D721Med (cell line): ENCODE measurements around the gene KCNMB3.
"Not testable (repeated sequence)": the region's sequence is repeated elsewhere in the genome, so short reads cannot be mapped to it uniquely, and the experiment has no call there.

Source experiments
- DNase-seq: peaks from one replicate; pipeline ENCODE4 v3.0.0; 2011; ENCODE audit warnings: low spot score; ENCODE audit not compliant: insufficient read length
- FAIRE-seq: peaks from 2 replicates; lab custom pipeline; 2011; peaks lifted over from hg19 to GRCh38; lab: Jason Lieb, UNC
- TF ChIP-seq, protein P1 (sequence below): IDR thresholded peaks from 2 replicates; pipeline ENCODE4 v1.5.1; 2012; ENCODE audit warnings: mild to moderate bottlenecking, control low read depth; ENCODE audit not compliant: insufficient read depth; ENCODE audit errors: missing control alignments

KCNMB3 gene

DNA sequence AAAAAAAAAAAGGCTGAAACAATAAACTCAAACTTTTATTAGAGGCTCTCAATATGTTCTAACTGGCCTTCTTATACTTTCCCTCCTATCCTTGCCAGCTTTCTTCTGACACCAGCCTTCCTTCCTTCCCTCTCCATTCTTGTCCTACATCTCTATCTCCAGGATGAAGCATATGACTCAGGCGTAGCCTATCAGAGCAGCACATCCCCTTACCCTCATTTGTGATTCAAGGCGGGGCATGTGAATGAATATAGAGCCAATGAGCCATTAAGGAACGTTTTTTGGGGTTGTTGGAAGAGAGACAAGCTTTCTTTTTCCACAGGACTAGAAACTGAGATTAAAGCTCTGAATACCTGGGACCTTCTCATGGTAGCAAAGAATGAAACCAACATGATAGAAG is 25.1 kb upstream of the KCNMB3 start:
- FAIRE-seq (no peak), DNase-seq (no peak)
- TF ChIP-seq, protein P1, sequence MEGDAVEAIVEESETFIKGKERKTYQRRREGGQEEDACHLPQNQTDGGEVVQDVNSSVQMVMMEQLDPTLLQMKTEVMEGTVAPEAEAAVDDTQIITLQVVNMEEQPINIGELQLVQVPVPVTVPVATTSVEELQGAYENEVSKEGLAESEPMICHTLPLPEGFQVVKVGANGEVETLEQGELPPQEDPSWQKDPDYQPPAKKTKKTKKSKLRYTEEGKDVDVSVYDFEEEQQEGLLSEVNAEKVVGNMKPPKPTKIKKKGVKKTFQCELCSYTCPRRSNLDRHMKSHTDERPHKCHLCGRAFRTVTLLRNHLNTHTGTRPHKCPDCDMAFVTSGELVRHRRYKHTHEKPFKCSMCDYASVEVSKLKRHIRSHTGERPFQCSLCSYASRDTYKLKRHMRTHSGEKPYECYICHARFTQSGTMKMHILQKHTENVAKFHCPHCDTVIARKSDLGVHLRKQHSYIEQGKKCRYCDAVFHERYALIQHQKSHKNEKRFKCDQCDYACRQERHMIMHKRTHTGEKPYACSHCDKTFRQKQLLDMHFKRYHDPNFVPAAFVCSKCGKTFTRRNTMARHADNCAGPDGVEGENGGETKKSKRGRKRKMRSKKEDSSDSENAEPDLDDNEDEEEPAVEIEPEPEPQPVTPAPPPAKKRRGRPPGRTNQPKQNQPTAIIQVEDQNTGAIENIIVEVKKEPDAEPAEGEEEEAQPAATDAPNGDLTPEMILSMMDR, result no peak

GRCh38 chr3:179274434-179274833 is 23.5 kb upstream of the KCNMB3 start:
- DNase-seq, FAIRE-seq: not testable (repeated sequence)

DNA sequence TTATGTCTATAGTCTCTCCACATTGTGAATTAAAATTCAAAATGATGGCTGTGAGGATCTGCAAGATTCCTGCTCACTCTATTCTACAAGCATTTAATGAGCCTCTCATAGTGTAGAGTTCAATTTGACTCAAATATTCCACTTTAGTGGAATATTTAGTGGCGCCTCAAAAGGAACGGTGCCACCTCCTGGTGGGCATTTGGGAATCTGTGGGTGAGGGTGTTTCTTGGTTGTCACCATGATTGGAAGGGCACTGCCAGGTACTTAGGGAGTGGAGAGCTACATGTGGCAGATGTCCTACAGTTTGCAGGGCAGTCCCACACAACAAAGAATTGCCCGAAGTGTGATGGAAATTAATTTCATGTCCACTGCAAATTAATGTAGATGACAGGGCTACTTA is 21.5 kb upstream of the KCNMB3 start:
- FAIRE-seq (no peak), DNase-seq (no peak)
- TF ChIP-seq, protein P1, result peak; percentile 36

- DNase-seq (no peak), FAIRE-seq (no peak)
- TF ChIP-seq, protein P1, result no peak
These were observed 18.3 kb upstream of the KCNMB3 start for GRCh38 chr3:179269152-179269707.

DNA sequence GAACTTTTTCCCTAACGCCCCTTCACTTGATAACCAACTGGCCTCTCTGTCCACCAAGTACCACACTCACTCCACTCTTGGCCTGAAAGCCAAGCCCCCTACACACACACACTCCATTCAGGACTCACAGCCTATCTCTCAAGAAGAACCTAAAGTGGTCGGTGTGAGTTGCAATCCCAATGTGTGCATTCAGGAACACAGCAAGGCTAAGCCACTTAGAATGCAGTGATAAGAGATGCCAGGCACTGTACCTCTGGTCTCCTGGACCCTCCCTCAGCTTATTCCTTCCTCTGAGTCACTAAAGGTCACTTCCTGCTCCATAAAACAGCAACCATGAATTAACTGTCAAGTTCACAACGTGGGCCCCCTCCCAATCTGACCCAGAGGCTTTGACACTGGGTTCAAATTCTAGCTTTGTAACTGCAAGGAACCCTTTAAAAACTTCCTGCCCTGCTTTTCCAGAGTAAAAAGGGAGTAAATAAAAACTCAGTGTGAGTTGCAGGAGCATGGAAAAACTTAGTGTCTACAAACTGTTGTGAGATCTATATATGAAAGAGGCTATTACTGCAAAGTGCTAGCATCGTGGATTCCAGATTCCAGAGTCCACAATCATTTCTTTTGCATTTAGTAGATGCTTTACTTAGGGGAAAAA is 17.6 kb upstream of the KCNMB3 start:
- DNase-seq (no peak), FAIRE-seq (no peak)
- TF ChIP-seq, protein P1, result no peak

- TF ChIP-seq, protein P1, result no peak
- DNase-seq, result no peak
- no peak for FAIRE-seq
These were observed 15.8 kb upstream of the KCNMB3 start for GRCh38 chr3:179266701-179267211.

DNA sequence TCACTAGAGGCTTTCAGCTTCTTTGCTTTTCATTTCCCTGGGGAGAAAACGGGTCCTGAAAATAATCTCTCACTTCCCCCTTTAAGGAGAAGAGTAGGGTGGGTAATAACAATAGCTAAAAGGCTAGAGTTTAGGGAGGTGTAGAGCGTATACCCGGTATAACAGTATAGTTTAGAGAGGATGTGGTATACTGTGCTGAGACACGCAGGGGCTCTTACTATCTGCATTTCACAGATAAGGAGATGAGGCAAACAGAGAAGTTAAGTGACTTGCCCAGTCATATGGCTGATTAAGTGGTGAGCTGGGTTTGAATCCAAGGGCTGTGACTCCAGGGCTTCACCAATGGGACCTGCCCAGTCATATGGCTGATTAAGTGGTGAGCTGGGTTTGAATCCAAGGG is 15.0 kb upstream of the KCNMB3 start:
- DNase-seq (no peak), FAIRE-seq (no peak)
- TF ChIP-seq, protein P1, result no peak
